HCT116 (cell line): ENCODE results near the gene FAM78B. TPM values are rescaled to one million over a fixed set of nuclear protein-coding genes. Genes with fewer than 3 reads are reported as not detected.

Experiments
- ATAC-seq: fragments of 200-7000 bp; cut with Tn5 transposase; 2 replicates; pipeline ENCODE4 v1.9.1; 2020; ENCODE audit warnings: mild to moderate bottlenecking, moderate library complexity
- BruUV-seq: library from RNA; stranded (reverse); fragments of 400-500 nt; replicated peaks from 2 replicates; lab custom pipeline; 2021; lab: Mats Ljungman, UMichigan
- CTCF ChIA-PET: fragments of 300-600 bp; sonication (Branson Sonifier 250); formaldehyde crosslinking; loops from one replicate; lab custom pipeline; 2021; ENCODE audit warnings: antibody characterized with exemption; lab: Charles Lee
- POLR2A ChIA-PET: fragments of 300-600, 350-600 bp; sonication (Branson Sonifier 250); formaldehyde crosslinking; loops from one replicate; lab custom pipeline; 2021; ENCODE audit warnings: antibody characterized with exemption; lab: Charles Lee
- RAD21 ChIA-PET, 2 experiments: fragments of 300-600 bp; sonication (Branson Sonifier 250); formaldehyde crosslinking; loops; one replicate each; lab custom pipeline; 2023; ENCODE audit warnings: low total read pairs in 2 of 2; ENCODE audit not compliant: uncharacterized antibody in 2 of 2, unreplicated experiment in 2 of 2, low non-redundant PET in 1 of 2; lab: Charles Lee
- DNase-seq: peaks from one replicate; pipeline ENCODE4 v3.0.0-alpha.2; 2010; ENCODE audit warnings: low read depth, low spot score
- H2AFZ ChIP-seq: fragments of 200-600 bp; shearing (Covaris generic), sonication (generic); 2 replicates; pipeline ENCODE4 v1.6.1; 2017; ENCODE audit warnings: low read depth, mixed run types, mixed read lengths, antibody characterized with exemption, low read length; ENCODE audit not compliant: poor library complexity, severe bottlenecking
- H3K27ac ChIP-seq: 2 replicates; pipeline ENCODE4 v1.5.1; 2012; ENCODE audit warnings: low read depth, low read length
- H3K27me3 ChIP-seq: fragments of 200-600 bp; sonication (generic); 2 replicates; pipeline ENCODE4 v1.6.1; 2016; ENCODE audit warnings: mixed run types, low read length, mixed read lengths; ENCODE audit not compliant: insufficient read depth
- H3K36me3 ChIP-seq, 2 experiments: fragments of 200-500 bp in 1 of 2; fragments of 200-600 bp in 1 of 2; sonication (Bioruptor generic) in 1 of 2; sonication (generic) in 1 of 2; 2 replicates each; pipeline versions ENCODE4 v1.5.1 to v1.6.1; 2014 to 2016; ENCODE audit warnings: low read length in 2 of 2, inconsistent platforms in 1 of 2, mixed read lengths in 1 of 2, mixed run types in 1 of 2; ENCODE audit not compliant: insufficient read depth in 2 of 2, control insufficient read depth in 1 of 2
- H3K4me1 ChIP-seq, 2 experiments: fragments of 200-600 bp in 1 of 2; sonication (generic) in 1 of 2; 2 replicates each; pipeline versions ENCODE4 v1.5.1 to v1.6.1; 2012 to 2017; ENCODE audit warnings: low read length in 2 of 2, inconsistent platforms in 1 of 2, mild to moderate bottlenecking in 1 of 2, mixed read lengths in 1 of 2, mixed run types in 1 of 2, moderate library complexity in 1 of 2; ENCODE audit not compliant: insufficient read depth in 2 of 2, control insufficient read depth in 1 of 2
- H3K4me2 ChIP-seq: fragments of 200-600 bp; sonication (generic); 2 replicates; pipeline ENCODE4 v1.6.1; 2017; ENCODE audit warnings: mixed run types, low read length, mixed read lengths
- H3K4me3 ChIP-seq, 2 experiments: fragments of 200-600 bp in 1 of 2; sonication (generic) in 1 of 2; replicated peaks in 1 of 2; 2 replicates each; pipeline ENCODE4 v1.5.1; 2011 to 2016; ENCODE audit warnings: low read length in 2 of 2, control low read depth in 1 of 2, low read depth in 1 of 2, mild to moderate bottlenecking in 1 of 2, mixed read lengths in 1 of 2, mixed run types in 1 of 2
- H3K79me2 ChIP-seq: fragments of 200-600 bp; sonication (generic); 2 replicates; pipeline ENCODE4 v1.6.1; 2017; ENCODE audit warnings: mild to moderate bottlenecking, mixed run types, low read length, moderate library complexity, mixed read lengths; ENCODE audit not compliant: insufficient read depth
- H3K9ac ChIP-seq: fragments of 200-600 bp; sonication (generic); 2 replicates; pipeline ENCODE4 v1.6.1; 2016; ENCODE audit warnings: low read length, mixed read lengths
- H3K9me2 ChIP-seq: fragments of 200-600 bp; sonication (generic), shearing (Covaris generic); 2 replicates; pipeline ENCODE4 v1.6.1; 2017; ENCODE audit warnings: mixed run types, mild to moderate bottlenecking, moderate library complexity; ENCODE audit not compliant: insufficient read depth
- H3K9me3 ChIP-seq, 2 experiments: fragments of 200-500 bp in 1 of 2; fragments of 200-600 bp in 1 of 2; sonication (Bioruptor generic) in 1 of 2; sonication (generic) in 1 of 2; 2 replicates each; pipeline ENCODE4 v1.6.1; 2014 to 2017; ENCODE audit warnings: low read length in 2 of 2, mixed read lengths in 2 of 2, inconsistent platforms in 1 of 2, low read depth in 1 of 2, mild to moderate bottlenecking in 1 of 2, mixed run types in 1 of 2, moderate library complexity in 1 of 2; ENCODE audit not compliant: control insufficient read depth in 1 of 2, insufficient read depth in 1 of 2
- H4K20me1 ChIP-seq: fragments of 200-600 bp; sonication (generic), shearing (Covaris generic); 2 replicates; pipeline ENCODE4 v1.6.1; 2017; ENCODE audit warnings: mixed run types, mild to moderate bottlenecking, moderate library complexity; ENCODE audit not compliant: insufficient read depth
- CEBPB ChIP-seq: IDR thresholded peaks from 2 replicates; pipeline ENCODE4 v1.6.1; 2012; ENCODE audit warnings: low read depth
- EGR1 ChIP-seq: IDR thresholded peaks from 2 replicates; pipeline ENCODE4 v1.6.1; 2012; ENCODE audit warnings: low read depth
- ELF1 ChIP-seq: IDR thresholded peaks from 2 replicates; pipeline ENCODE4 v1.6.1; 2012; ENCODE audit warnings: low read depth, borderline replicate concordance
- EZH2 ChIP-seq: fragments of 200-600 bp; sonication (generic); IDR thresholded peaks from 2 replicates; pipeline ENCODE4 v1.6.1; 2017; ENCODE audit warnings: antibody characterized with exemption, mixed run types
- EZH2phosphoT487 ChIP-seq: fragments of 200-600 bp; IDR thresholded peaks from 2 replicates; pipeline ENCODE4 v1.6.1; 2018; ENCODE audit warnings: antibody characterized with exemption, borderline replicate concordance
- FOSL1 ChIP-seq: IDR thresholded peaks from 2 replicates; pipeline ENCODE4 v1.6.1; 2012; ENCODE audit warnings: low read depth
- POLR2A ChIP-seq: IDR thresholded peaks from 2 replicates; pipeline ENCODE4 v1.7.0; 2011; ENCODE audit warnings: borderline replicate concordance; ENCODE audit not compliant: insufficient read depth, insufficient read length; ENCODE audit errors: extremely low read depth
- POLR2AphosphoS5 ChIP-seq: IDR thresholded peaks from 2 replicates; pipeline ENCODE4 v1.6.1; 2011; ENCODE audit warnings: mild to moderate bottlenecking, low read depth, low read length, moderate library complexity
- RAD21 ChIP-seq: IDR thresholded peaks from 2 replicates; pipeline ENCODE4 v1.6.1; 2012; ENCODE audit warnings: low read depth, mild to moderate bottlenecking
- SIN3A ChIP-seq: IDR thresholded peaks from 2 replicates; pipeline ENCODE4 v1.6.1; 2012; ENCODE audit warnings: low read depth
- SRF ChIP-seq: IDR thresholded peaks from 2 replicates; pipeline ENCODE4 v1.6.1; 2012; ENCODE audit warnings: low read depth
- YY1 ChIP-seq: IDR thresholded peaks from 2 replicates; pipeline ENCODE4 v1.6.1; 2011; ENCODE audit warnings: low read length, low read depth, moderate library complexity, mild to moderate bottlenecking; ENCODE audit not compliant: insufficient replicate concordance; ENCODE audit errors: extremely low read depth
- ZFX ChIP-seq: fragments of 450-650 bp; IDR thresholded peaks from 2 replicates; pipeline ENCODE4 v1.6.1; 2017
- ZNF274 ChIP-seq: fragments of 200-500 bp; sonication (Bioruptor generic); IDR thresholded peaks from 2 replicates; pipeline ENCODE4 v1.6.1; 2014; ENCODE audit warnings: mild to moderate bottlenecking, low read depth, low read length, inconsistent platforms
- intact Hi-C: fragments of 100-400 bp; cut with micrococcal nuclease; formaldehyde crosslinking; loops from 2 replicates; pipeline ENCODE4 v1.10.0; 2022
- total RNA-seq: library from RNA; stranded (reverse); gene quantifications from one replicate; pipeline ENCODE4 v1.2.1, GENCODE V29; 2021; ENCODE audit not compliant: unreplicated experiment
- TF ChIP-seq, protein P1 (sequence below): IDR thresholded peaks from 2 replicates; pipeline ENCODE4 v1.6.1; 2012

The FAM78B gene
- total RNA-seq, 1 experiment from 2014 or later: 1.4 TPM

DNA sequence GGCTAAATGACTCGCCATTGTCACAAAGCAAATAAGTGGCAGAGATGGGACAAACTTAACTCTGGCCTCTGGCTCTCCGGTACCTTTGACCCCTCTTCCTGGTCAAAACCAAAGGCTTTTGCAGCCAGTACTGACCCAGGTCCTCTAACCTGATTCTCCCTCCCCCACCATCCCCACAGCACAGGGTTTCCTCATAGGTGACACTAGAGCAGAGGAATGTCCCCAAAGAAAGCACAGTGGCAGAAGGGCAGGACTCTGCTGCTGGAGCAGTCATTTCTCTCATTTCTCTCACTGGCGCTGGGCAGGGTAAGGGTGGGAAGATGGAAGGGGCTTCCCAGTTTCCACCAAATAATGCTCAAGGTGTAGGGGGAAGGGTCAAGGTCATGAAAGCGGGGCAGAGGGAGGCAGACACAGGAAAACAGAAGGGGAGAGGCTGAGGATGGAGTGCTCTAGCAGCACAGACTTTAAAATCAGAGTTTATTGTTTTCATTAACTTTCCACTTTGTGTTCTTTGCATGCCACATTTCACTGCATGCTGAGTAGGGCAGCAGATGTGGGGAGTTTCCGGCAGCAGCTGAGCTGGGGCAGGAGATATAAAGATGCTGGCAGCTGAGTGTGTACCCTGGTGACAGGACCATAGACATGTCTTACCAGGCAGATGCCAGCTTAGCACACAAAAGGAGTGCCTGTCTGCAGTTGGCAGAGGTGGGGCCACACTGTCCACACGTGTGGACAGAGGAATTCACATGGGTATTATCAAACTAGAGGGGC is 80.5 kb downstream of the FAM78B start:
- no peak overlapping the region for H2AFZ ChIP-seq
- BruUV-seq: no TSS peak
- DNase-seq (no peak), ATAC-seq (no peak)
- no peak overlapping the region for H3K9ac ChIP-seq
- H3K4me1 ChIP-seq: no peaks in the 10 kb centered on the region
- H3K79me2 ChIP-seq: no peaks in the 10 kb centered on the region
- H3K9me2 ChIP-seq: no peaks in the 10 kb centered on the region
- H4K20me1 ChIP-seq: no peaks in the 10 kb centered on the region
- no peak overlapping the region for H3K27ac ChIP-seq
- no peaks in the 10 kb centered on the region for H3K9me3 ChIP-seq
- ChIA-PET RAD21 (no interaction called here), CTCF (no interaction called here), POLR2A (no interaction called here)
- H3K27me3 ChIP-seq: peaks cover 9% of the 10 kb centered on the region; the same call in 1 of the 2 replicates
- no peaks in the 10 kb centered on the region for H3K36me3 ChIP-seq
- no peak overlapping the region for H3K4me2 ChIP-seq
- TF ChIP-seq EZH2phosphoT487: no peak
- no peak for TF ChIP-seq POLR2A
- TF ChIP-seq SRF: no peak
- TF ChIP-seq EGR1: no peak
- no peak for TF ChIP-seq RAD21
- TF ChIP-seq, protein P1, sequence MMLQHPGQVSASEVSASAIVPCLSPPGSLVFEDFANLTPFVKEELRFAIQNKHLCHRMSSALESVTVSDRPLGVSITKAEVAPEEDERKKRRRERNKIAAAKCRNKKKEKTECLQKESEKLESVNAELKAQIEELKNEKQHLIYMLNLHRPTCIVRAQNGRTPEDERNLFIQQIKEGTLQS: no peak
- no peak for TF ChIP-seq ELF1
- no peak for TF ChIP-seq ZNF274
- intact Hi-C loops: no loop called here
- no peak overlapping the region for H3K4me3 ChIP-seq

DNA sequence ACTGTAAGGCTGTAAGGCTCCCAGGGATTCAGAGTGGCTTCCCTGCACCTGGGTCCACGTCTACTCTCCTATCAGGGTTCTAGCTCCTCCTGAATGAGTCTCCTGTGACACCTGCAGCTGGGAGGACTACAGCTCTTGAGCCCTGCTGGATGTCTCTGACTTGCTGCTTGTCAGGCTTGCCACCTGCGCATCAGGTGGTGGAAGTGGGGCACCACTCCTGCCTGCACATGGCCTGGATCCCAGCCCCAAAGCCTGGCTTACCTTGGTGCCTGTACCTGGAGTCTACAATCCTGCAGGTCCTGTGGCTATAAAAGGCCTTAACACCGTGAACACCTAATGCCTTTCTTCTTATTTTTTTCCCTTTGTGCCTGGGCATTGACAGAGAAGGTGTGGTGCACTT is 82.2 kb downstream of the FAM78B start:
- RAD21 ChIA-PET: no interaction called here
- POLR2A ChIA-PET: no interaction called here
- ATAC-seq: no peak
- no peak for DNase-seq
- H3K4me1 ChIP-seq: no peaks in the 10 kb centered on the region
- no peak overlapping the region for H3K4me2 ChIP-seq
- H3K27ac ChIP-seq: no peak overlapping the region
- no peaks in the 10 kb centered on the region for H3K36me3 ChIP-seq
- no peaks in the 10 kb centered on the region; the same call in 1 of the 2 replicates for H3K27me3 ChIP-seq
- no peaks in the 10 kb centered on the region for H3K79me2 ChIP-seq
- H3K9me2 ChIP-seq: no peaks in the 10 kb centered on the region
- no peaks in the 10 kb centered on the region for H3K9me3 ChIP-seq
- H3K4me3 ChIP-seq: no peak overlapping the region
- H2AFZ ChIP-seq: no peak overlapping the region
- no peak overlapping the region for H3K9ac ChIP-seq
- intact Hi-C loops: no loop called here
- CTCF ChIA-PET: no interaction called here
- TF ChIP-seq FOSL1: no peak
- TF ChIP-seq SIN3A: no peak
- no peak for TF ChIP-seq POLR2A
- no peak for TF ChIP-seq ELF1
- TF ChIP-seq EZH2: no peak
- TF ChIP-seq EZH2phosphoT487: no peak
- TF ChIP-seq ZFX: no peak
- TF ChIP-seq YY1: no peak
- no peak for TF ChIP-seq RAD21
- TF ChIP-seq POLR2AphosphoS5: no peak
- no peak for TF ChIP-seq CEBPB
- H4K20me1 ChIP-seq: no peaks in the 10 kb centered on the region
- BruUV-seq: no TSS peak
